ENCODE results near the gene GGCX.

Gene GGCX

DNA sequence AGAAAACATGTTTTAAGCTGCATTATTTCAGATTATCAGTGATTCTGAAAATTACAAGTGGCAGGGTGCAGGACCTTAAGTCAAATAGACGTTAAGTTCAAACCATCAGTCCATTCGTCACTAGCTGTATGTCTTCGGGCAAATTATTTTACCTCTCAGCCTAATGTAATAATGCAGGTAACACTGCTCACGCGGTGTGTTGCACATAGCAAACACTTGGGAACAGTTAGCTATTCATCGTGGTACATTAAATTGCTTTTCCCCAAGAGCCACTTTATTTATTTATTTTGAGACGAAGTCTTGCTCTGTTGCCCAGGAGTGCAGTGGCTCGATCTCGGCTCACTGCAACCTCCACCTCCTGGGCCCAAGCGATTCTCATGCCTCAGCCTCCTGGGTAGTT lies 12.2 kb downstream of the GGCX start:
- Histone ChIP-seq H3K36me3 (ENCODE audit: control insufficient read depth, insufficient read depth, low read length) (peaks cover 21% of the 10 kb centered on the region), H3K79me2 (ENCODE audit: control insufficient read depth, insufficient read depth, low read length) (no peaks in the 10 kb centered on the region), H2BK15ac (replicated peaks; ENCODE audit: low read depth) (no peak overlapping the region), H3K4me2 (ENCODE audit: low read length) (no peak overlapping the region), H4K5ac (ENCODE audit: low read length) (no peak overlapping the region), H3K79me1 (ENCODE audit: low read length) (peaks cover 2% of the 10 kb centered on the region), H4K8ac (ENCODE audit: low read depth, low read length) (no peak overlapping the region), H3K4me1 (ENCODE audit: control insufficient read depth, low read depth, low read length) (no peaks in the 10 kb centered on the region), H2AK5ac (ENCODE audit: low read length) (no peak overlapping the region), H3K23ac (ENCODE audit: low read length) (no peak overlapping the region), H3K27me3 (ENCODE audit: insufficient read depth, low read length, poor library complexity) (no peaks in the 10 kb centered on the region), H3K4me3 (ENCODE audit: low read length) (no peak overlapping the region), H3K56ac (ENCODE audit: low read length) (no peak overlapping the region), H3K27ac (ENCODE audit: low read depth, low read length) (no peak overlapping the region), H3K4ac (ENCODE audit: low read depth, low read length) (no peak overlapping the region), H3K18ac (ENCODE audit: low read length) (no peak overlapping the region), H2BK120ac (ENCODE audit: low read depth, low read length) (no peak overlapping the region), H2BK5ac (ENCODE audit: low read length) (no peak overlapping the region), H3K9ac (ENCODE audit: low read length) (no peak overlapping the region)
- WGBS (ENCODE audit: extremely low coverage, insufficient coverage, low lambda C conversion rate) = no CpG with 5 or more reads among the region's 10 CpGs
- DNase-seq = no peak

- Histone ChIP-seq H4K8ac (ENCODE audit: low read depth, low read length) (no peak overlapping the region), H3K56ac (ENCODE audit: low read length) (no peak overlapping the region), H3K4me2 (ENCODE audit: low read length) (no peak overlapping the region), H2AK5ac (ENCODE audit: low read length) (no peak overlapping the region), H3K18ac (ENCODE audit: low read length) (no peak overlapping the region), H4K5ac (ENCODE audit: low read length) (no peak overlapping the region), H3K23ac (ENCODE audit: low read length) (no peak overlapping the region), H3K36me3 (ENCODE audit: control insufficient read depth, insufficient read depth, low read length) (peaks cover 21% of the 10 kb centered on the region), H2BK120ac (ENCODE audit: low read depth, low read length) (no peak overlapping the region), H2BK5ac (ENCODE audit: low read length) (no peak overlapping the region), H3K4ac (ENCODE audit: low read depth, low read length) (no peak overlapping the region), H3K27ac (ENCODE audit: low read depth, low read length) (no peak overlapping the region), H3K79me1 (ENCODE audit: low read length) (peaks cover 2% of the 10 kb centered on the region), H3K4me1 (ENCODE audit: control insufficient read depth, low read depth, low read length) (no peaks in the 10 kb centered on the region), H3K27me3 (ENCODE audit: insufficient read depth, low read length, poor library complexity) (no peaks in the 10 kb centered on the region), H2BK15ac (replicated peaks; ENCODE audit: low read depth) (no peak overlapping the region), H3K79me2 (ENCODE audit: control insufficient read depth, insufficient read depth, low read length) (no peaks in the 10 kb centered on the region), H3K9ac (ENCODE audit: low read length) (no peak overlapping the region), H3K4me3 (ENCODE audit: low read length) (no peak overlapping the region)
- DNase-seq = no peak
- no CpG with 5 or more reads among the region's 2 CpGs for WGBS (ENCODE audit: extremely low coverage, insufficient coverage, low lambda C conversion rate)
Measured at GRCh38 chr2:85548608-85548900, 12.7 kb downstream of the GGCX start.

GRCh38 chr2:85547859-85548607 lies 13.3 kb downstream of the GGCX start:
- peaks cover 19% of the 10 kb centered on the region for H3K36me3 ChIP-seq (ENCODE audit: control insufficient read depth, insufficient read depth, low read length)
- WGBS (ENCODE audit: extremely low coverage, insufficient coverage, low lambda C conversion rate) = no CpG with 5 or more reads among the region's 6 CpGs
- no peaks in the 10 kb centered on the region for H3K27me3 ChIP-seq (ENCODE audit: insufficient read depth, low read length, poor library complexity)

DNA sequence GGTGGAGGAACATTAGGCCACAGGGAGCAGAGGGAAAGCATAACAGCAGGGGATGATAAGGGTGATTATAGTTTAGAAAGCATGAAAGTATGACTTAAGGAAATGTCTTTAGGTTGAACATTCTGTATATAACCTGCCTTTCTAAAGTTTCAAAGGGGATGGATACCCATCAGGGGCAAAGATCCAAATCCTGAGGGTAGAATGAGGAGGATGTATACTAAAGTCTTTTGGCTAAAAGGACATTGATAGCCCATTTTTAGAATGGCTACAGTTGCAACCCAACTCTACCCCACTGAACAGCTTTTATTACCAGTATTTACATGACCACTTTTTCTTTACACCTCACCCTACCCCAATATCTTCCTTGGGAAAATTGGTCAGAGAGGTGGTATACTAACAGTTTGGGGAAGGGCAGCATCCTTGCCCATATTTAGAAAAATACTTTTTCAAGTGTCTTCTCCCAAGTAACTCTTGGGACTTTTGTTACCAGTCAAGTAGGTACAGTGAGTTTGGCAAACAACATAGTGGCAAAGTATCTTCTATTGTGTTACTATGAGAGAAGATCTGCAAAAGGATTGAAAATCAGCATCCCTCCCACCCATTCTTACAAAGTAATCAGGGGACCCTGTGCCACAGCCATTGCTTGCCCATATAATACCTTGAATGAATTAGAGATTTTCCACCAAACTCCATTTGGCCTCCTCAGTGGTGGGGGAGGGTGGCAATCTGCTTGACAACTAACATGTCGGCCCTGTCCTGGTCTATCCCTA lies 14.0 kb downstream of the GGCX start:
- Histone ChIP-seq H3K36me3 (ENCODE audit: control insufficient read depth, insufficient read depth, low read length) (peaks cover 20% of the 10 kb centered on the region), H4K5ac (ENCODE audit: low read length) (no peak overlapping the region), H3K56ac (ENCODE audit: low read length) (no peak overlapping the region)

More at GRCh38 chr2:85547859-85548607, 13.3 kb downstream of the GGCX start:
- Histone ChIP-seq H2BK5ac (ENCODE audit: low read length) (no peak overlapping the region), H3K79me1 (ENCODE audit: low read length) (peaks cover 2% of the 10 kb centered on the region), H3K4me2 (ENCODE audit: low read length) (no peak overlapping the region), H3K4me3 (ENCODE audit: low read length) (no peak overlapping the region), H3K23ac (ENCODE audit: low read length) (no peak overlapping the region), H3K18ac (ENCODE audit: low read length) (no peak overlapping the region), H3K9ac (ENCODE audit: low read length) (no peak overlapping the region), H2BK15ac (replicated peaks; ENCODE audit: low read depth) (no peak overlapping the region), H2BK120ac (ENCODE audit: low read depth, low read length) (no peak overlapping the region), H3K4ac (ENCODE audit: low read depth, low read length) (no peak overlapping the region), H3K79me2 (ENCODE audit: control insufficient read depth, insufficient read depth, low read length) (no peaks in the 10 kb centered on the region), H4K5ac (ENCODE audit: low read length) (no peak overlapping the region), H4K8ac (ENCODE audit: low read depth, low read length) (no peak overlapping the region), H3K27ac (ENCODE audit: low read depth, low read length) (no peak overlapping the region), H3K4me1 (ENCODE audit: control insufficient read depth, low read depth, low read length) (no peaks in the 10 kb centered on the region), H3K56ac (ENCODE audit: low read length) (no peak overlapping the region), H2AK5ac (ENCODE audit: low read length) (no peak overlapping the region)
- no peak for DNase-seq

GRCh38 chr2:85545780-85546240 lies 15.5 kb downstream of the GGCX start:
- Histone ChIP-seq H3K4me3 (ENCODE audit: low read length) (no peak overlapping the region), H3K4me2 (ENCODE audit: low read length) (no peak overlapping the region), H3K36me3 (ENCODE audit: control insufficient read depth, insufficient read depth, low read length) (peaks cover 19% of the 10 kb centered on the region), H3K18ac (ENCODE audit: low read length) (no peak overlapping the region), H4K5ac (ENCODE audit: low read length) (no peak overlapping the region), H3K79me1 (ENCODE audit: low read length) (peaks cover 6% of the 10 kb centered on the region), H3K56ac (ENCODE audit: low read length) (no peak overlapping the region), H3K4ac (ENCODE audit: low read depth, low read length) (no peak overlapping the region), H3K23ac (ENCODE audit: low read length) (no peak overlapping the region), H2BK15ac (replicated peaks; ENCODE audit: low read depth) (no peak overlapping the region), H3K79me2 (ENCODE audit: control insufficient read depth, insufficient read depth, low read length) (peaks cover 17% of the 10 kb centered on the region), H3K4me1 (ENCODE audit: control insufficient read depth, low read depth, low read length) (no peaks in the 10 kb centered on the region), H4K8ac (ENCODE audit: low read depth, low read length) (no peak overlapping the region), H2BK120ac (ENCODE audit: low read depth, low read length) (no peak overlapping the region), H3K27me3 (ENCODE audit: insufficient read depth, low read length, poor library complexity) (no peaks in the 10 kb centered on the region), H2BK5ac (ENCODE audit: low read length) (no peak overlapping the region), H3K27ac (ENCODE audit: low read depth, low read length) (no peak overlapping the region), H2AK5ac (ENCODE audit: low read length) (no peak overlapping the region), H3K9ac (ENCODE audit: low read length) (no peak overlapping the region)
- DNase-seq = peak; percentile 26
- no CpG with 5 or more reads among the region's 5 CpGs for WGBS (ENCODE audit: extremely low coverage, insufficient coverage, low lambda C conversion rate)

More for the DNA sequence above, 14.0 kb downstream of the GGCX start:
- Histone ChIP-seq H3K4me1 (ENCODE audit: control insufficient read depth, low read depth, low read length) (no peaks in the 10 kb centered on the region), H2BK120ac (ENCODE audit: low read depth, low read length) (no peak overlapping the region), H2AK5ac (ENCODE audit: low read length) (no peak overlapping the region), H3K4me3 (ENCODE audit: low read length) (no peak overlapping the region), H2BK5ac (ENCODE audit: low read length) (no peak overlapping the region), H3K9ac (ENCODE audit: low read length) (no peak overlapping the region), H2BK15ac (replicated peaks; ENCODE audit: low read depth) (no peak overlapping the region), H3K79me1 (ENCODE audit: low read length) (peaks cover 5% of the 10 kb centered on the region), H4K8ac (ENCODE audit: low read depth, low read length) (no peak overlapping the region), H3K18ac (ENCODE audit: low read length) (no peak overlapping the region), H3K23ac (ENCODE audit: low read length) (no peak overlapping the region), H3K27ac (ENCODE audit: low read depth, low read length) (no peak overlapping the region), H3K79me2 (ENCODE audit: control insufficient read depth, insufficient read depth, low read length) (peaks cover 3% of the 10 kb centered on the region), H3K27me3 (ENCODE audit: insufficient read depth, low read length, poor library complexity) (no peaks in the 10 kb centered on the region), H3K4ac (ENCODE audit: low read depth, low read length) (no peak overlapping the region), H3K4me2 (ENCODE audit: low read length) (no peak overlapping the region)
- no CpG with 5 or more reads among the region's 1 CpG for WGBS (ENCODE audit: extremely low coverage, insufficient coverage, low lambda C conversion rate)
- DNase-seq = no peak

All from mesendoderm (in vitro differentiated cells).